DOHH2 (cell line): ENCODE data around the gene MED12L.

ENCODE experiments used
- EZH2phosphoT487 ChIP-seq: fragments of 200-600 bp; sonication (generic); IDR thresholded peaks from 2 replicates; pipeline ENCODE4 v1.6.1; 2017; ENCODE audit warnings: borderline replicate concordance, mild to moderate bottlenecking, antibody characterized with exemption, low read length, moderate library complexity, mixed read lengths
- TF ChIP-seq, protein P1 (sequence below): fragments of 200-600 bp; sonication (generic); IDR thresholded peaks from one replicate; pipeline ENCODE4 v1.5.1; 2014; ENCODE audit warnings: antibody characterized with exemption, mild to moderate bottlenecking, low read depth, low read length; ENCODE audit not compliant: poor library complexity, severe bottlenecking

DNA sequence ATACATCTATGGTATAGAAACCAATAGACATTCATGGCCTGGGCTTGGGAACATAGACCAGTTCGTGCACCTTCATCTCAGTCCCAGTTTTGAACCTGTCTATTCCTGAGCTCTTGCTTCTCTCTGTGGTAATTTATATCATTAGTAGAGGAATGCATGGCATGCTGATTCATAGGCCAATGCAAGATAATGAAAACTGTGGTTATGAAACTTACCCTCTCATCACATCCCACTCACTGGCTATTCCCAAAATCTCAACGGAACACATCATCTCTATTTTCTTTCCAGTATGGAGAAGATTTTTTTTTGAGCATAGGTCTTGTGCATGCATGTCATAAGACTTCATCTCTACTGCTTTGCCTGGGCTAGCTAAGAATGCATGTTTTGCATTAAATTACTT, 317.8 kb downstream of the MED12L start:
- TF ChIP-seq, protein P1, sequence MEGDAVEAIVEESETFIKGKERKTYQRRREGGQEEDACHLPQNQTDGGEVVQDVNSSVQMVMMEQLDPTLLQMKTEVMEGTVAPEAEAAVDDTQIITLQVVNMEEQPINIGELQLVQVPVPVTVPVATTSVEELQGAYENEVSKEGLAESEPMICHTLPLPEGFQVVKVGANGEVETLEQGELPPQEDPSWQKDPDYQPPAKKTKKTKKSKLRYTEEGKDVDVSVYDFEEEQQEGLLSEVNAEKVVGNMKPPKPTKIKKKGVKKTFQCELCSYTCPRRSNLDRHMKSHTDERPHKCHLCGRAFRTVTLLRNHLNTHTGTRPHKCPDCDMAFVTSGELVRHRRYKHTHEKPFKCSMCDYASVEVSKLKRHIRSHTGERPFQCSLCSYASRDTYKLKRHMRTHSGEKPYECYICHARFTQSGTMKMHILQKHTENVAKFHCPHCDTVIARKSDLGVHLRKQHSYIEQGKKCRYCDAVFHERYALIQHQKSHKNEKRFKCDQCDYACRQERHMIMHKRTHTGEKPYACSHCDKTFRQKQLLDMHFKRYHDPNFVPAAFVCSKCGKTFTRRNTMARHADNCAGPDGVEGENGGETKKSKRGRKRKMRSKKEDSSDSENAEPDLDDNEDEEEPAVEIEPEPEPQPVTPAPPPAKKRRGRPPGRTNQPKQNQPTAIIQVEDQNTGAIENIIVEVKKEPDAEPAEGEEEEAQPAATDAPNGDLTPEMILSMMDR: no peak
- no peak for TF ChIP-seq EZH2phosphoT487
